H1 (cell line): Measurements from ENCODE around the gene UNC13D.

Experiments used
- CTCF ChIP-seq, 3 experiments: IDR thresholded peaks; 1 replicate in 2 of 3; 2 replicates in 1 of 3; pipeline versions ENCODE4 v1.5.1 to v1.6.1; 2011; ENCODE audit warnings: low read length in 3 of 3, mild to moderate bottlenecking in 3 of 3, inconsistent platforms in 2 of 3, low read depth in 1 of 3, moderate library complexity in 1 of 3; ENCODE audit not compliant: insufficient read depth in 1 of 3; ENCODE audit errors: control extremely low read depth in 1 of 3
- EGR1 ChIP-seq: IDR thresholded peaks from 2 replicates; pipeline ENCODE4 v1.6.1; 2011; ENCODE audit warnings: low read depth, low read length, borderline replicate concordance
- EZH2 ChIP-seq: fragments of 200-600 bp; sonication (generic); IDR thresholded peaks from 2 replicates; pipeline ENCODE4 v1.7.1; 2012; ENCODE audit warnings: low read depth, mild to moderate bottlenecking, moderate library complexity, low read length, inconsistent platforms; ENCODE audit not compliant: severe bottlenecking
- FOSL1 ChIP-seq: IDR thresholded peaks from 2 replicates; pipeline ENCODE4 v1.6.1; 2011; ENCODE audit warnings: mild to moderate bottlenecking, low read depth, low read length, moderate library complexity; ENCODE audit not compliant: insufficient read depth
- GABPA ChIP-seq: IDR thresholded peaks from 2 replicates; pipeline ENCODE4 v1.6.1; 2011; ENCODE audit warnings: mild to moderate bottlenecking, low read length, moderate library complexity, borderline replicate concordance; ENCODE audit not compliant: insufficient read depth
- HDAC6 ChIP-seq: IDR thresholded peaks from one replicate; pipeline ENCODE4 v1.7.1; 2012; ENCODE audit warnings: low read depth, mild to moderate bottlenecking, inconsistent platforms, low read length, moderate library complexity
- JUN ChIP-seq: IDR thresholded peaks from 2 replicates; pipeline ENCODE4 v1.6.1; 2011; ENCODE audit warnings: low read depth, mild to moderate bottlenecking, improper control_type of control experiment, low read length
- JUND ChIP-seq: IDR thresholded peaks from 2 replicates; pipeline ENCODE4 v1.6.1; 2011; ENCODE audit warnings: mild to moderate bottlenecking, improper control_type of control experiment, low read length
- KDM4A ChIP-seq: IDR thresholded peaks from one replicate; pipeline ENCODE4 v1.7.1; 2012; ENCODE audit warnings: low read depth, mild to moderate bottlenecking, moderate library complexity, low read length, inconsistent platforms; ENCODE audit not compliant: severe bottlenecking
- NRF1 ChIP-seq: IDR thresholded peaks from 2 replicates; pipeline ENCODE4 v1.6.1; 2011; ENCODE audit warnings: mild to moderate bottlenecking, low read depth, low read length, improper control_type of control experiment
- POLR2A ChIP-seq, 2 experiments: IDR thresholded peaks; 1 replicate in 1 of 2; 2 replicates in 1 of 2; pipeline ENCODE4 v1.6.1; 2011; ENCODE audit warnings: low read depth in 2 of 2, low read length in 2 of 2, mild to moderate bottlenecking in 2 of 2; ENCODE audit errors: control extremely low read depth in 1 of 2
- POLR2AphosphoS5 ChIP-seq: IDR thresholded peaks from 2 replicates; pipeline ENCODE4 v1.6.1; 2011; ENCODE audit warnings: low read depth, low read length
- RAD21 ChIP-seq, 2 experiments: IDR thresholded peaks in 1 of 2; conservative IDR thresholded peaks in 1 of 2; 2 replicates each; pipeline ENCODE4 v1.6.1; 2011; ENCODE audit warnings: low read depth in 2 of 2, low read length in 2 of 2, improper control_type of control experiment in 1 of 2, inconsistent platforms in 1 of 2, mild to moderate bottlenecking in 1 of 2, moderate library complexity in 1 of 2
- TAF1 ChIP-seq: IDR thresholded peaks from 2 replicates; pipeline ENCODE4 v1.6.1; 2011; ENCODE audit warnings: mild to moderate bottlenecking, low read depth, low read length

GRCh38 chr17:75874323-75875181 is 30.3 kb upstream of the UNC13D start:
- TF ChIP-seq GABPA (no peak), POLR2AphosphoS5 (no peak), RAD21 (IDR thresholded peaks at IDR 0.05 in 1 of 2, conservative IDR thresholded peaks at IDR 0.05 in 1 of 2; ENCODE audit: low read depth in 2 of 2, low read length in 2 of 2) (no peak), CTCF (IDR thresholded peaks at IDR 0.05; ENCODE audit: control extremely low read depth in 1 of 3, insufficient read depth in 1 of 3, low read depth in 1 of 3, low read length in 3 of 3) (no peak), NRF1 (no peak), EGR1 (no peak), POLR2A (IDR thresholded peaks at IDR 0.05; ENCODE audit: control extremely low read depth in 1 of 2, low read depth in 2 of 2, low read length in 2 of 2) (no peak), FOSL1 (no peak), TAF1 (no peak), EZH2 (no peak), JUND (no peak), JUN (no peak), HDAC6 (no peak), KDM4A (no peak)
